Measurements from ENCODE around the gene RIOK2.

RIOK2 gene

DNA sequence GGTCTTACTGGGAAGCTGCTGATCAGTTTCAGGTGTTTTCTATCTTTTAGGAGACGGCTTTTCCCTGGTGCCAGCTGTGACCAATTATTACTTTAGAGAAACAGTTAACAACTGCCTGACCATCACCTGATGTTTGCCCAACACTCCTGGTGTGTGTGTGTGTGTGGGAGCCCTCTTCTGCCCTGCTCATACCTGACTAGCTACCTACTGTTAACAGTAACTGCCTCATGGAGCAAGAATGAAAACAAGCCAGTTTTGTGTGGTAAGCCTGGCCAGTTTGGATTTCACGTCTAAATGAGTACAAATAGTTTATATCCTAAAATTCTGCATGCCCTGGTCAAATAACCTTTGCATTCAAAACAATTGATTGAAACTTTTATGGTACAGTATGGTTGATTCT is 46.1 kb upstream of the RIOK2 start:
- Histone ChIP-seq H3K27me3 (ENCODE audit: control insufficient read depth, low read length) (peaks cover 6% of the 10 kb centered on the region), H3K9me2 (replicated peaks; ENCODE audit: control insufficient read depth, low read length) (no peaks in the 10 kb centered on the region), H3K4me2 (ENCODE audit: low read length) (no peak overlapping the region), H3K36me3 (ENCODE audit: control insufficient read depth, low read length) (no peaks in the 10 kb centered on the region), H3K9me3 (ENCODE audit: control insufficient read depth, insufficient read depth, low read length) (no peaks in the 10 kb centered on the region), H3K79me2 (ENCODE audit: control insufficient read depth, low read length) (no peaks in the 10 kb centered on the region), H3K27ac (ENCODE audit: low read depth, low read length) (no peak overlapping the region), H3K4me3 (ENCODE audit: low read length) (no peak overlapping the region), H3F3A (ENCODE audit: control insufficient read depth, insufficient read depth) (no peaks in the 10 kb centered on the region), H4K20me1 (ENCODE audit: control insufficient read depth, insufficient read depth, low read depth, low read length) (no peaks in the 10 kb centered on the region), H3K4me1 (ENCODE audit: control insufficient read depth, low read length) (no peaks in the 10 kb centered on the region)
- TF ChIP-seq, protein P1, sequence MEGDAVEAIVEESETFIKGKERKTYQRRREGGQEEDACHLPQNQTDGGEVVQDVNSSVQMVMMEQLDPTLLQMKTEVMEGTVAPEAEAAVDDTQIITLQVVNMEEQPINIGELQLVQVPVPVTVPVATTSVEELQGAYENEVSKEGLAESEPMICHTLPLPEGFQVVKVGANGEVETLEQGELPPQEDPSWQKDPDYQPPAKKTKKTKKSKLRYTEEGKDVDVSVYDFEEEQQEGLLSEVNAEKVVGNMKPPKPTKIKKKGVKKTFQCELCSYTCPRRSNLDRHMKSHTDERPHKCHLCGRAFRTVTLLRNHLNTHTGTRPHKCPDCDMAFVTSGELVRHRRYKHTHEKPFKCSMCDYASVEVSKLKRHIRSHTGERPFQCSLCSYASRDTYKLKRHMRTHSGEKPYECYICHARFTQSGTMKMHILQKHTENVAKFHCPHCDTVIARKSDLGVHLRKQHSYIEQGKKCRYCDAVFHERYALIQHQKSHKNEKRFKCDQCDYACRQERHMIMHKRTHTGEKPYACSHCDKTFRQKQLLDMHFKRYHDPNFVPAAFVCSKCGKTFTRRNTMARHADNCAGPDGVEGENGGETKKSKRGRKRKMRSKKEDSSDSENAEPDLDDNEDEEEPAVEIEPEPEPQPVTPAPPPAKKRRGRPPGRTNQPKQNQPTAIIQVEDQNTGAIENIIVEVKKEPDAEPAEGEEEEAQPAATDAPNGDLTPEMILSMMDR (IDR thresholded peaks at IDR 0.05; ENCODE audit: low read depth, low read length, poor library complexity, severe bottlenecking), result no peak
- TF ChIP-seq EZH2phosphoT487 (IDR thresholded peaks at IDR 0.05; ENCODE audit: borderline replicate concordance, low read length), result no peak

DNA sequence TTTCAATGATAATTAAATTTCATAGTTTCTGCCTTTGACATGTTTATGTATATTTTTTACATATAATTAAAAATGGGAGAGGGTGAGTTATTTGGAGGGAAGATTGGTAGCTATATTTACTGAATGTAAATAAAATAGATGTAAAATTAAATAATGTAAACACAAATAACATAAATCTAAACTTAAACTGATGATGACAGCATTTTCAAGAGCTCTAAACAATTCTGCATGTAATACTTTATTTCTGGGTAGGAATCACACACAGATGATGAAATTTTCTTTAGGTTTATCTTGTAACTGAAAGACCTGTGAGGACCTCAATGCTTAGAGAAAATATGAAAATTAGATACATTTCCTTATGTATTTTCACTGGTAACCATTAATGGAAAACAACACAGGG is 42.2 kb upstream of the RIOK2 start:
- Histone ChIP-seq H3K4me3 (ENCODE audit: low read length) (no peak overlapping the region), H3K4me1 (ENCODE audit: control insufficient read depth, low read length) (no peaks in the 10 kb centered on the region), H3F3A (ENCODE audit: control insufficient read depth, insufficient read depth) (no peaks in the 10 kb centered on the region), H4K20me1 (ENCODE audit: control insufficient read depth, insufficient read depth, low read depth, low read length) (no peaks in the 10 kb centered on the region), H3K36me3 (ENCODE audit: control insufficient read depth, low read length) (no peaks in the 10 kb centered on the region), H3K9me2 (replicated peaks; ENCODE audit: control insufficient read depth, low read length) (no peaks in the 10 kb centered on the region), H3K27me3 (ENCODE audit: control insufficient read depth, low read length) (peaks cover 2% of the 10 kb centered on the region), H3K9me3 (ENCODE audit: control insufficient read depth, insufficient read depth, low read length) (no peaks in the 10 kb centered on the region), H3K79me2 (ENCODE audit: control insufficient read depth, low read length) (no peaks in the 10 kb centered on the region), H3K27ac (ENCODE audit: low read depth, low read length) (no peak overlapping the region), H3K4me2 (ENCODE audit: low read length) (no peak overlapping the region)
- TF ChIP-seq, protein P1 (IDR thresholded peaks at IDR 0.05; ENCODE audit: low read depth, low read length, poor library complexity, severe bottlenecking), result no peak
- TF ChIP-seq EZH2phosphoT487 (IDR thresholded peaks at IDR 0.05; ENCODE audit: borderline replicate concordance, low read length), result no peak

DNA sequence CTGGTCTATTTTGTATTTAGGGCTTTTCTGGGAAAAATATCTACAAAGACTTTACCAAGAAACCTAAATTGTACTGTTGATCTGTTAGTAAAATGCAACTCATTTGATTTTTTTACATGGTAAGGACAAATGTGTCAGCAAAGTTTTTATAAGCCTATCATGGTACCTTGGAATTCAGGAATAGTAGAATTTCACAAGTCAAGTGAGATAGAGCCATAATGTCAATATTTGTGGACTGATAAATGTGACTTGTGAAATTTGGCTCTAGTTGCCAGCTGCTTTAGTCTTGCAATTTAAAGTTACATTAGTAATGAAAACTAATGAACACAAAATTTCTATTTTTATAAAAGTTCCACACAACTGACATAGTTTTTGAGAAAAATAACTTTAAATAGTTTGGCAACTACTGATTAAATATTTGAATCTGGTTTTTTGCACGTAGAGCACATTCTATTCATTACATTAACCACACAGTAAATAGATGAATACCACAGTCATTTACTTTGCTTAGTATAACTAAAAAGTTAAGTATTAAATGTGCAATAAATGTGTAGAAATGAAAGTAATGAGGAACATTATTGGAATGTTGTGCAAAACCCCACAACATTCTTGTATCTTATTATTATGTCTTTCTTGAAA is 41.2 kb upstream of the RIOK2 start:
- Histone ChIP-seq H3K9me2 (replicated peaks; ENCODE audit: control insufficient read depth, low read length) (no peaks in the 10 kb centered on the region), H3F3A (ENCODE audit: control insufficient read depth, insufficient read depth) (no peaks in the 10 kb centered on the region), H3K4me3 (ENCODE audit: low read length) (no peak overlapping the region), H3K27me3 (ENCODE audit: control insufficient read depth, low read length) (no peaks in the 10 kb centered on the region), H3K4me1 (ENCODE audit: control insufficient read depth, low read length) (no peaks in the 10 kb centered on the region), H3K79me2 (ENCODE audit: control insufficient read depth, low read length) (no peaks in the 10 kb centered on the region), H3K27ac (ENCODE audit: low read depth, low read length) (no peak overlapping the region), H3K4me2 (ENCODE audit: low read length) (no peak overlapping the region), H4K20me1 (ENCODE audit: control insufficient read depth, insufficient read depth, low read depth, low read length) (no peaks in the 10 kb centered on the region), H3K9me3 (ENCODE audit: control insufficient read depth, insufficient read depth, low read length) (no peaks in the 10 kb centered on the region), H3K36me3 (ENCODE audit: control insufficient read depth, low read length) (no peaks in the 10 kb centered on the region)
- TF ChIP-seq, protein P1 (IDR thresholded peaks at IDR 0.05; ENCODE audit: low read depth, low read length, poor library complexity, severe bottlenecking), result no peak
- TF ChIP-seq EZH2phosphoT487 (IDR thresholded peaks at IDR 0.05; ENCODE audit: borderline replicate concordance, low read length), result no peak
